ENCODE measurements around the gene NUP37. TPM values are rescaled to one million over a fixed set of nuclear protein-coding genes. Genes with fewer than 3 reads are reported as not detected.

Gene NUP37
- total RNA-seq, 1 experiment from 2014 or later, result 84.3 TPM

DNA sequence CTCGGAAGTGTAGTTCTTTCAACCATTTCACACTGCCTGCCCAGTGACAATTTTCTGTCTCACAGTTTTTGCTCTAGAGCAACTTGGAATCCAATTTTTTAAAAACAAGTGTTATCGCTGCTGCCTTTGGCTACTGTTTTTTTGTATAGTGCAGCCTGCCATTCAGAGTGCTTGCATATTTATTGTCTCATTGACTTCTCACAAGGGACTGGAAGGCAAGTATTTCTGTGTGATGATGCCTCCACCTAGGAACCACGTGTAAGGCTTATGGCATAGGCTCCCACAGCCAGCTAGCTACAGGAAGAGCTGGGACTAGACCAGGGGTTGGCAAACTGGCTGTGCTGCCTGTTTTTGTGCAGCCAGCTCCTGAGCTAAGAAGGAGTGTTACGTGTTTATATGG, 972 bp upstream of the NUP37 start:
- intact Hi-C loops (cut with micrococcal nuclease), result loop anchor here (1.0 kb wide), 1 partner anchor 60 kb away; the partner anchor contains the start of gene WASHC3
- no peak for TF ChIP-seq EZH2 (IDR thresholded peaks at IDR 0.05; ENCODE audit: low read length, unreplicated experiment)
- TF ChIP-seq CTCF (conservative IDR thresholded peaks at IDR 0.05; ENCODE audit: low read depth, low read length), result no peak
- no peak for TF ChIP-seq EZH2phosphoT487 (IDR thresholded peaks at IDR 0.05; ENCODE audit: borderline replicate concordance, low read length)
- peak overlapping the region; percentile 96 for H3K9ac ChIP-seq (ENCODE audit: low read length)
- ATAC-seq (peak; percentile 42), DNase-seq (peak; percentile 57)
- no peaks in the 10 kb centered on the region for H3K9me2 ChIP-seq (replicated peaks; ENCODE audit: low read length)
- peaks cover 28% of the 10 kb centered on the region for H3K36me3 ChIP-seq (ENCODE audit: low read depth, low read length)
- H3K27ac ChIP-seq (ENCODE audit: low read length), result peak overlapping the region; percentile 85
- no TSS peak for BruUV-seq (replicated peaks)
- peak overlapping the region; percentile 94 for H3K4me2 ChIP-seq (ENCODE audit: low read length)
- H3K27me3 ChIP-seq (ENCODE audit: low read length), result no peaks in the 10 kb centered on the region
- no peaks in the 10 kb centered on the region for H4K20me1 ChIP-seq (ENCODE audit: low read length)
- peaks cover 28% of the 10 kb centered on the region for H3K4me1 ChIP-seq (ENCODE audit: insufficient read depth, low read length)
- CTCF ChIA-PET, result interaction anchor here (0.6 kb wide), 1 partner anchor 181 kb away, joined by 5 read pairs; no protein-coding TSS in a partner anchor
- peak overlapping the region; percentile 92 for H2AFZ ChIP-seq (ENCODE audit: low read length)
- POLR2A ChIA-PET (ENCODE audit: unreplicated experiment), result interaction anchor here (0.6 kb wide), 1 partner anchor 714 kb away, joined by 4 read pairs; no protein-coding TSS in a partner anchor
- no peaks in the 10 kb centered on the region for H3F3A ChIP-seq (ENCODE audit: low read length, unreplicated experiment)
- H3K9me3 ChIP-seq (ENCODE audit: low read length), result no peaks in the 10 kb centered on the region
- H3K79me2 ChIP-seq (ENCODE audit: low read length), result peaks cover 62% of the 10 kb centered on the region
- peak overlapping the region; percentile 98 for H3K4me3 ChIP-seq (ENCODE audit: low read length)

DNA sequence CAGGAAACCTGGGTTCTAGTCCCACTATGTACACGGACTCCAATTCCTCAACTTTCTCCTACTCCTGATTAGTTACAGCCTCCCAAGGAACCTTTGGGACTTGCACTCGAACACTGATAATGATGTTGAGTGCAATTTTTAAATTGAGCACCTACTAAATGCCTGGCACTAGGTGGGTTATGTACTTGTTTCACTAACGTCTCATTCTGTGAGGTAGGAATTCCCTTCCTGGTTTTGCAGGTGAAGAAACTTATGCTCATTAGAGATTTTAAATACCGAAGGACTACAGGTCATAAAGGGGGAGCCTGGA, 605 bp upstream of the NUP37 start:
- Histone ChIP-seq H4K20me1 (ENCODE audit: low read length) (no peaks in the 10 kb centered on the region), H3K9me2 (replicated peaks; ENCODE audit: low read length) (no peaks in the 10 kb centered on the region), H3K9me3 (ENCODE audit: low read length) (no peaks in the 10 kb centered on the region), H3F3A (ENCODE audit: low read length, unreplicated experiment) (no peaks in the 10 kb centered on the region), H3K4me3 (ENCODE audit: low read length) (peak overlapping the region; percentile 98), H3K27ac (ENCODE audit: low read length) (peak overlapping the region; percentile 85), H2AFZ (ENCODE audit: low read length) (peak overlapping the region; percentile 92), H3K27me3 (ENCODE audit: low read length) (no peaks in the 10 kb centered on the region), H3K4me2 (ENCODE audit: low read length) (peak overlapping the region; percentile 94), H3K9ac (ENCODE audit: low read length) (peak overlapping the region; percentile 96), H3K4me1 (ENCODE audit: insufficient read depth, low read length) (peaks cover 28% of the 10 kb centered on the region), H3K36me3 (ENCODE audit: low read depth, low read length) (peaks cover 32% of the 10 kb centered on the region), H3K79me2 (ENCODE audit: low read length) (peaks cover 62% of the 10 kb centered on the region)
- CTCF ChIA-PET, result no interaction called here
- DNase-seq, result no peak
- TSS peak; percentile 73 for BruUV-seq (replicated peaks)
- intact Hi-C loops (cut with micrococcal nuclease), result loop anchor here (1.0 kb wide), 1 partner anchor 59 kb away; the partner anchor contains the start of gene WASHC3
- ATAC-seq, result no peak; the same call in none of the 2 replicates
- TF ChIP-seq EZH2phosphoT487 (IDR thresholded peaks at IDR 0.05; ENCODE audit: borderline replicate concordance, low read length) (no peak), CTCF (conservative IDR thresholded peaks at IDR 0.05; ENCODE audit: low read depth, low read length) (no peak), EZH2 (IDR thresholded peaks at IDR 0.05; ENCODE audit: low read length, unreplicated experiment) (no peak)
- POLR2A ChIA-PET (ENCODE audit: unreplicated experiment), result interaction anchor here (0.6 kb wide), 1 partner anchor 714 kb away, joined by 4 read pairs; no protein-coding TSS in a partner anchor

GRCh38 chr12:102118874-102119273, 1.0 kb downstream of the NUP37 start:
- CTCF ChIA-PET, result no interaction called here
- peak overlapping the region; percentile 96; the same call in 1 of the 2 replicates for H3K9ac ChIP-seq (ENCODE audit: low read length)
- H3K4me2 ChIP-seq (ENCODE audit: low read length), result peak overlapping the region; percentile 94
- POLR2A ChIA-PET (ENCODE audit: unreplicated experiment), result no interaction called here
- no peak for DNase-seq
- no peak for TF ChIP-seq EZH2phosphoT487 (IDR thresholded peaks at IDR 0.05; ENCODE audit: borderline replicate concordance, low read length)
- TF ChIP-seq CTCF (conservative IDR thresholded peaks at IDR 0.05; ENCODE audit: low read depth, low read length), result no peak
- TF ChIP-seq EZH2 (IDR thresholded peaks at IDR 0.05; ENCODE audit: low read length, unreplicated experiment), result no peak
- BruUV-seq (replicated peaks), result no TSS peak
- no peaks in the 10 kb centered on the region for H3K27me3 ChIP-seq (ENCODE audit: low read length)
- H3K9me2 ChIP-seq (replicated peaks; ENCODE audit: low read length), result no peaks in the 10 kb centered on the region
- peak overlapping the region; percentile 98 for H3K4me3 ChIP-seq (ENCODE audit: low read length)
- H3K27ac ChIP-seq (ENCODE audit: low read length), result no peak overlapping the region
- H3K4me1 ChIP-seq (ENCODE audit: insufficient read depth, low read length), result peaks cover 28% of the 10 kb centered on the region
- no peaks in the 10 kb centered on the region for H3K9me3 ChIP-seq (ENCODE audit: low read length)
- no peak for ATAC-seq
- H3F3A ChIP-seq (ENCODE audit: low read length, unreplicated experiment), result no peaks in the 10 kb centered on the region
- peaks cover 56% of the 10 kb centered on the region for H3K79me2 ChIP-seq (ENCODE audit: low read length)
- no peak overlapping the region for H2AFZ ChIP-seq (ENCODE audit: low read length)
- H3K36me3 ChIP-seq (ENCODE audit: low read depth, low read length), result peaks cover 29% of the 10 kb centered on the region
- no peaks in the 10 kb centered on the region for H4K20me1 ChIP-seq (ENCODE audit: low read length)
- intact Hi-C loops (cut with micrococcal nuclease), result no loop called here

Data from PC-3 (cell line).